ENCODE data around the gene CNDP1.
"Not testable (repeated sequence)": the region's sequence is repeated elsewhere in the genome, so short reads cannot be mapped to it uniquely, and the experiment has no call there.

Gene CNDP1

DNA sequence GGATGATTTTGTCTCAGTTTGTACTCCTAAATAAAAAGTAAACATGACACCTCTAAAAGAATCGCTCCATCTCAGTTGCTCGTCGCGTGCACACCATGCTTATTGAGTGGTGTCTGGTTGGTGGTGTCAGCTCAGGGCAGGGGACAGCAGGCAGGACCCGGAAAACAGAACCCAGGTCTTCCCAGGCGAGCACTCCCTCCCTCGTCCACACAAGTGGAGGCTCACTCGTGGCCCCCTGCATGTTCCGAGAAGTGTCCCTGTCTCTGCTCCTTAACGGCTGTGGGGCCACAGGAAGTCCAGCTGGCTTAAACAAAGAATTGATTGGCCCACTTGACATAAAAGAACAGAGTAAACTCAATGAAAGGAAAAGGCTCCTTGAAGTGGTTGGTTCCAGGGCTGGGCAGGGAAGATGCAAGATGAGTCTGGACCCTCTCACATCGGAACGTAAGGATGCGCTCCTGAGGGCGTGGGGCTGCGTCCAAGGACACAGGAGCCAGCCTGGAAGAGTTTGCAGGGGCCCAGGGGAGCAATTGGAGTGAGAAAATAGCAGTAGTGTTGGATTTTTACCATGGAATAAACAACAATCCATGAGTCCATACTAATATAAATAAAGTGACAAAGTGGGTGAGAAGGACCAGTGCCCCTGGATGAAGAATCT lies 13.1 kb upstream of the CNDP1 start:
- DNase-seq: no peak

DNA sequence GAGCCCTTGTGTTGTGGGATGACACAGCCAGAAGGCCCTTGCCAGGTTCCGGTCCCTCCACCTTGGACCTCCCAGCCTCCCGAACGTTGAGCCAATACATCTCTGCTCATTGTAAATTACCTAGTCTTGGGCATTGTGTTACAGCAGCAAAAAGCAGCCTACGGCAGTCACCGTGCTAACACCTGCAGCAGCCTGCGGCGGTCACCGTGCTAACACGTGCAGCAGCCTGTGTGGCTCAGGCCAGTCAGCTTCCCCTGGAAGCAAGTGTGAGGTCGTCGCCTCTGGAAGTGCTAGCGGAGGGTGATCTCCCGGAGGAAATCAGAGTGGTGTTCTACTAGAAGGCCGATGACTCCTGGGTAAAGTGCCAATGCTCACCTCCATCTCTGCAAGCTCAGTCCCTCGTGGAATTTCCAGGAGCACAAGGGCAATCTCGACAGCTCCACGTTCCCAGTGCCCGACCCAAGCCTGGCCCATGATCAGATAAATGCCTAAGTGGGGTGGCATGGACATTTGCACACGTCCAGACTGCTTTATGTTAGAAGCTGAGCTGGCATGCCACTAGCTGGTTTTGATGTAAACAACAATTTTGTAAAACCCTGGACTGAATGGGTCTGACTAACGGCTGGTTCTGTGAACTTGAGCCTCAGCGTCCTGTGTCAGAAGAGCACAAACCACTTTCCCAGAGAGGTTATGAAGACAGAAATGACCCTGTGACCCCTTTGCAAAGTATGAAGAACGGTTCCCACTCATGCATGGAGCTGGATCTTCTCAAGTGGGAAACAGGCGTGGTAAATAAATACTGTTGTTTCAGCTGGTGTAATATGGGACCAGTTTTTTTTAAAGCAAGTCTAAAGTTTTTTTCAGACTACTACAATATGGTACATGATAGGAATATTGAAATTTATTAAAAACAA lies 11.4 kb upstream of the CNDP1 start:
- DNase-seq: no peak

GRCh38 chr18:74524097-74524496 lies 10.2 kb upstream of the CNDP1 start:
- no peak for DNase-seq

DNA sequence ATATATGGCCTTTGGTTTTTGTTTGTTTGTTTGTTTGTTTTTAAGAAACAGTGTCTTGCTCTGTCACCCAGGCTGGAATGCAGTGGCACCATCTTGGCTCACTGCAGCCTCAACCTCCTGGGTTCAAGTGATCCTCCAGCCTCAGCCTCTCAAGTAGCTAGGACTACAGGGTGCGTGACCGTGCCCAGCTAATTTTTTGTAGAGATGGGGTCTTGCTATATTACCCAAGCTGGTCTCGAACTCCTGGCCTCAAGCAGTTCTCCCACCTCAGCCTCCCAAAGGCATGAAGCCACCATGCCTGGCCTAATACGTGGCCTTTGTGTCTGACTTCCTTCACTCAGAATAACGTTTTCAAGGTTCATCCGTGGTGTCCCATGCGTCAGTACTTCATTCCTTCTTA lies 9.4 kb upstream of the CNDP1 start:
- not testable (repeated sequence) for DNase-seq

DNA sequence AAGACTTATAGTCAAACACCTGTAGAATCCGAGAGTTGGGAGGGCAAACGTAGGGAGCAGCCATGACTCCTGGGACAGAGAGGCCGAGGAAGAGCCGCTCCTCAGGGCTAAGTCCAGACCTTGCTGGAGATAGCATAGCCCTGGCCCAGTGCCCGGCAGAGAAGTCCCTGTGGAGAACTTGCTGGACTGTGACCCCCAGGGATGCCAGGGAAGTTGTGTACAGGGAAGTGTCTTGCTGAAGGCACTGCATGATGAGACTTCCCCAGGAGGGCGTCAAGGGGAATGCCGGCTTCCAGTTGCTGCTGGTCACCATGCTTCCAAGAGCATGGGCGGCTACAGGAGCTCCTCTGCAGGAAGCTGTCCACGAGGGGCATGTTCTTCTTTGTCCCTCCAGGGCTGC lies 8.6 kb upstream of the CNDP1 start:
- no peak for DNase-seq

DNA sequence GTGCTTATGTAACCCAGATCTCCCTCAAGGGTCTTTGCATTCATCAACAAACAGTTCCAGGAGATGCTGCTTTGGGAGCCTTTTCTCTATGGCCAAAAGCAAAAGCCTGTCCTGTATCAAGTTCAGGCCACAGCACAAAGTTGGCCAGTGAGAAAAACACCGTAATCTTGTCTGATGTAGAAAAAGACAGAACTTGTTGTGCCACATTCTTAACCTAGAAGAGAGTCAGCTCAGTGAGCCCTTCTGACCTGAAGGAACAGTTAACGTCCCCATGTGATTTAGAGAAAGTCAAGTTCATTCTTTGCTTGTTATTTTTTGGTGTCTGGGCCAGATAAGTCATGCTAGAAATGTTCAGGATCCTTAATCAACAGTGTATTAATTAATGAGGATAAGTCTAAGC lies 7.8 kb upstream of the CNDP1 start:
- DNase-seq: no peak

DNA sequence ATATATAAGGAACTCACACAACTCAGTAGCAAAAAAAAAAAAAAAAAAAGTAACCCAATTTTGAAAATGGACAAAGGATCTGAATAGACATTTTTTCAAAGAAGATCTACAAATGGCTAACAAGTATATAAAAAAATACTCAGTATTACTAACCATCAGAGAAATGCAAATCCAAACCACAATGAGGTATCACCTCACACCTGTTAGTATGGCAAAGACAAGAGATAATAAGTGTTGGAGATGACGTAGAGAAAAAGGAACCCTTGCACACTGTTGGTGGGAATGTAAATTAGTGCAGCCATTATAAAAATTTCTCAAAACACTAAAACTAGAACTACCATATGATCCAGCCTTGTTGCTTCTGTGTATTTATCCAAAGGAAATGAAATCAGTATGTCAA lies 5.8 kb upstream of the CNDP1 start:
- no peak for DNase-seq

DNA sequence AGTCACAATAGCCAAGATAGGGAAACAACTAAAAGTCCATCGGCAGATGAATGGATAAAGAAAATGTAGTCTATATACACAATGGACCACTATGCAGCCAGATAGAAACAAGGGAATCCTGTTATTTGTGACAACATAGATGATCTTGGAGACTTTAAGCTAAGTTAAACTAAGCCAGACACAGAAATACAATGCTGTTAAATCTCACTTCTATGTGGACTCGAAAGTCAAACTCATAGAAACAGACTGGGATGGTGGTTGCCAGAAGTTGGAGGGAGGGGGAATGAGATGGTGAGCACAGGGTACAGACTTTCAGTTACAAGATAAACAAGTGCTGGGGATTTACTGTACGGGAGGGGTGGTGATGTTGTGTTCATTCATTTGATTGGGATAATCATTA lies 5.4 kb upstream of the CNDP1 start:
- no peak for DNase-seq

DNA sequence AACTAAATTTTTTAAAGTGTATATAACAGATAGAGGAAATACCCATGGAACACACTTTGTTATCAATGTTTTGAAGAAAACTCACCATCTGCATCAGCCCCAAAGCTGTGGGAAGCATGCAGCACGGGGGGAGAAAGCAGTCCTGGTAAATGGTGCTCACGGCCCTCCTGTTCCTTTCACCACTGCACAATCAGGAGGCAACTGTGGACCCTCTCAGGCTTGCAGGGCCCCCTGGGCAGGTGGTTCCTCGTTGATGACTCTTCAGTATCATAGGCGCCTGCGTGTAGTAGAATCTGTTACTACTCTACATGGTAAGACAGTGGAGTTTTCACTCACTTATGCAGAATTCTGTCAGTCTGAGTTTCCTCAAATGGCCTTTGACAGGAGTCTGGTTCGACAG lies 4.9 kb upstream of the CNDP1 start:
- DNase-seq: no peak

GRCh38 chr18:74529811-74530583 lies 4.3 kb upstream of the CNDP1 start:
- DNase-seq: no peak

DNA sequence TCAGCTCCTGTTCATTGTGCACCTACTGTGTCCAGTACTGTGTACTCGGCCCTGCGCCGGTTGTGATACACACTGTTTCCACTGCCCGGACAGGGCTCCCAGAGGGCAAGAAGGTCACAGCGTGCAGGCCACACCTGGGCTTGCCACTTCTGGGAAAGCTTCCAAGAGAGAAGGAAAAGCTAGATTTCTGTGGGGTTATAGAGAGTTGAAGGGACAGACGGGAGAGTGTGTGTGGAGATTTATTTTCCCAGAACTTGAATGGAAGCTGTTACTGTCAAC lies 3.8 kb upstream of the CNDP1 start:
- DNase-seq: no peak

- no peak for DNase-seq
Observed at GRCh38 chr18:74531043-74531442, 3.3 kb upstream of the CNDP1 start.

- DNase-seq: no peak
Observed at GRCh38 chr18:74532511-74533025, 1.7 kb upstream of the CNDP1 start.

- no peak for DNase-seq
Observed at GRCh38 chr18:74533666-74534065, 634 bp upstream of the CNDP1 start.

DNA sequence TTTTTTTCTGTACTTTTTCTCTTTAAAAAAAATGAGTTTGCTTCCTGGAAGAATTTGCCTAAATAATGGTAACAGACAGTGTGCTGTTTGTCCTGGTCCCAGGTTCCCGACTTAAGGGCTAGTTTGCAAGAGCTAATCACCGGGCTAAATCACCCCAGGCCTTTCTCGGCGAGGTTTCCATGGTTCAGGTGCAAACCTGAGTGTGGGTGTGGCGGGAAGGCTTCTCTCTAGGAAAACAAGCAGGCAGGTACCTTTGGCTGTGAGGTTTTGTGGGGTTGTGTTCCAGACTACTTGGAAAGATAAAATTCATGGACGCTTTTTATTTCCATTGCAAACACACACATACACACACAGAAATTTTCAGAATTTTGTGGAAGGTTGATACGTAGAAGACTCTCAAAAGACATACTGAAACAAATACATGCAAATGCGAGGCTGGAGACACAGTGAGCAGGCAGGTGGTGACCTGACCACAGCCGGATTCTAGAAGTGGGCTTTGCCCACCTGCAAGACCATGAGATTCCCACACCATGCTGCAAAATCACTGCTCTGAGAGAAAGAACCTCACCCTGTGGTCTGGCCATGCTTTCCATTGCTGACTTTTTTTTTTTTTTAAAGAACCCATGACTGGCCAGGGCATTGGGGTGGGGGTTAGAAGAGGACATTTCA lies 815 bp downstream of the CNDP1 start:
- DNase-seq: peak; percentile 36

GRCh38 chr18:74539289-74539688 lies 5.0 kb downstream of the CNDP1 start:
- no peak for DNase-seq

- peak; percentile 85 for DNase-seq
Observed at GRCh38 chr18:74540652-74541421, 6.5 kb downstream of the CNDP1 start.

GRCh38 chr18:74541703-74542555 lies 7.6 kb downstream of the CNDP1 start:
- peak; percentile 57 for DNase-seq

GRCh38 chr18:74544898-74545297 lies 10.6 kb downstream of the CNDP1 start:
- no peak for DNase-seq

GRCh38 chr18:74546007-74546406 lies 11.7 kb downstream of the CNDP1 start:
- no peak for DNase-seq
